CD4-positive, alpha-beta T cell treated with Interleukin-21 for 1 hour (primary cell): ENCODE measurements around the gene CAPN1.
"Not testable (repeated sequence)": the region's sequence is repeated elsewhere in the genome, so short reads cannot be mapped to it uniquely, and the experiment has no call there.

Experiments
- DNase-seq: peaks from one replicate; pipeline ENCODE4 v3.0.0-alpha.2; 2020

The CAPN1 gene

DNA sequence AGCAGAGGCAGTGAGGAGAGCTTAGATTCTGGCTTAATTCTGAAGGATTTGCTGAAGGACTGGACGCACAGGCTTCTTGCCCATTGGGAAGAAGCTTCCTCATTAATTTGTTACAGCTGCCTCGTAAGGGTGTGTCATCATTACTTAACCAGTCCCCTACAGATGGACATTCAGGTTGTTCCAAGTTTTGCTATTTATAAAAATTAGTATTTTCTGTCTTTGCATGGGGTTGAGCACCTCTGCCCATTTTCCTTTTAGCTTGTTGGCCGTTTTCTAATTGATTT lies 38.1 kb downstream of the CAPN1 start:
- DNase-seq, result no peak

DNA sequence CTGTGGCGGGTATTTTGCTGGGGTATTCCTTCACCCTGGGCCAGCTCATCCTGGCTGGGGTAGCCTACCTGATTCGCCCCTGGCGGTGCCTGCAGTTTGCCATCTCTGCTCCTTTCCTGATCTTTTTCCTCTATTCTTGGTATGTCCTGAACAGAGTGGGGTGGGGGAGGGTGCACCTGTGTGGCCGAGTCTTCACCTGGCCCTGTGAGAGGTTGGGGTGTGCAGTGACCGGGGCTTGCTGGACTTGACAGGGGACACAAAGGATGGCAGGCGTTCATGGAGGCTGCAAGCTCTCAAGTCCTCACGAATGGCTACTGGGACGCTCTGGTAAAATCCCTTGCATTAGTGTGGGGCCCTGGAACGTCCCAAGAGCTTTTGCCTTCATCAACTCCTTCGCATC lies 39.3 kb downstream of the CAPN1 start:
- DNase-seq, result no peak

DNA sequence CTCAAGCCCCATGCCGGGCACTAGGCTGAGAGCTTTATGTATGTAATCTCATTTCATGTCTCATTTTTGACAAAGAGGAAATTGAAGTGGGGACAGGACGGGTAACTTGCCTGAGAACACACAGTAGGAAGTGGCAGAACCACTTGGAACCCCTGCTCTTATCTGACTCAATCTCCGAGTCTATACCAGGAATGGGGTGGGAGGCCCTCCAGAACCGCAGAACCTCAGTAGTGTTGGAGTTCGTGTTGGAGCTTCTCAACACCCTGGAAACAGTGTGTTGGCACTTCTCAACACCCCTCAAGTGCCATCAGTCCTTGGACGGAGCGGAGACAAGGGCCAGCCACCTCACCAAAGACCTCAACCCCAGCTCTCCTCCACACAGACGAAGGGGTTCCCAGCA lies 41.3 kb downstream of the CAPN1 start:
- DNase-seq, result no peak

DNA sequence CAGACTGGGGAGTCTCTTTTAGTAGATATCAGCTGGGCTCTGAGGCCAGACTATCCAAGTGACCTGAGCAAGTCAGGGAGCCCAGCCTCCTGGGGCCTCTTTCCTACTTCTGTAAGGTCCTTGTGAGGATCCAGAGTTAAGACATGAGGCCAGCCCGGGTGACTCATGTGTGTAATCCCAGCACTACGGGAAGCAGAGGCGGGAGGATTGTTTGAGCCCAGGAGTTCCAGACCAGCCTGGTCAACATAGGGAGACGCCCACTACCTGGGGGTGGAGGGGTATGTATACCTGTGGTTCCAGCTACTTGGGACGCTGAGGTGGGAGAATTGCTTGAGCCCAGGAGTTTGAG lies 43.2 kb downstream of the CAPN1 start:
- no peak for DNase-seq

DNA sequence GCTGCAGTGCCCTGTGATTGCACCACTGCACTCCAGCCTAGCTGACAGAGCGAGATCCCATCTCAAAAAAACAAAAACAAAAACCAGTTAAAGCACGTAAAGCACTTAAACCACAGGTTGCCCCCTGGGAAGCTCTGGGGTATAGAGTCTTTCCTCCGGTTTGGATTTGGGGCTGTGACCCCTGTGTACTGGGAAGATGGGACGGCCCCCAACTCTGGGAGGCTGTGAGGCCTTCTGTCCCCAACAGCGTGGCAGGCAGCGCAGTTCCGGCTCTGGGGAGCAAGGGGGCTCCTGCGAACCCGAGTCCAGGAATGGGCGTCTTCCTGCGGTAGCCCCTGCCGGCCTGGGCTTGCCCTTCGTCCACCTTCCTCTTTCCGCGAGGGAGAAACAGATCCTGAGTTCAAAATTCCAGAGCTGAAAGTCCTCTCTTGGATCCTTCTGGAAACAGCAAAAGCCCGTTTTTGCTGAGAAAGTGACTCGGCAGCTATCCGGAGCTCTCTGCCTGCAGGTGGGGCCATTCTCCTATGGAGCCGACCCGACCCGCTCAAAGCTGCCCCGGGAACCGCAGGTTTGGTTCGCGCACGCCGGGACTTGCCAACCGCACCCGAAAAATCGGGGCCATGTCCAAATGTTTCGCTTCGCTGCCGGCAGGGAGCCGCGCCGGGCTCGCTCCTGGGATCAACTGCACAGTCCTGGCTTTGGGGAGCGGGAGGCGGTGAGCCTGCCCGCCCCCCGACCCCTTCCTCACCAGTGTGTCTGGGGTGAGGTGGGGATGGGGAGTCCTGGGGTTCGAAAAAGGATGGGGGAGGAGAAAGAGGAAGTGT lies 43.8 kb downstream of the CAPN1 start:
- peak; percentile 61 for DNase-seq

DNA sequence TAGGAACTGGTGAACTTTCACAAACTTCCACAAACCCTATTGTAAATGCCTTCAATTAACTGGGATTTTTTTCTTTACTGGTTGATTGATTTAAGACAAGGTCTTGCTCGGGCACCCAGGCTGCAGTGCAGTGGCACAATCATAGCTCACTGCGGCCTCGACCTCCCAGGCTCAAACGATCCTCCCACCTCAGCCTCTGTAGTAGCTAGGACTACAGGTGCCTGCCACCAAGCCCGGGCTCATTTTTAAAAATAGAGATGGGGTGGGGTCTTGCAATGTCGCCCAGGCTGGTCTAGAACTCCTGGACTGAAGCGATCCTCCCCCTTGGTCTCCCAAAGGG lies 44.3 kb downstream of the CAPN1 start:
- DNase-seq, result no peak

DNA sequence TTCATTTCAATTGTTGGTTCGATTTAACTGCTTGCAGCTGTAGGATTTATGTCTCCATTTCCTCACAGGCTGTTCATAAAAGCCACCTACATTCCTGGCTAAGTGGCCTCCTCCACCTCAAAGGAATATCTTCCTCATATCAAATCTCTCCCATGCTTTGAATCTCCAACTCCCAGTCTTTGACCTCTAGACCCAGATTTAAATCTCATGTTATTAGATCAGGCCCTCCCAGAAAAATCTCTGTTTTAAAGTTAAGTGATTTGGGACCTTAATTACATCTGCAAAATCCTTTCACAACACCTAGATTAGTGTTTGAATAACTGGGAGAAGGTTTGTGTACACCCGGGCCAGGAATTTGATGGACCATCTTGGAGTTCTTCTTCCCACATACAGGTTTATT lies 46.2 kb downstream of the CAPN1 start:
- DNase-seq, result no peak

DNA sequence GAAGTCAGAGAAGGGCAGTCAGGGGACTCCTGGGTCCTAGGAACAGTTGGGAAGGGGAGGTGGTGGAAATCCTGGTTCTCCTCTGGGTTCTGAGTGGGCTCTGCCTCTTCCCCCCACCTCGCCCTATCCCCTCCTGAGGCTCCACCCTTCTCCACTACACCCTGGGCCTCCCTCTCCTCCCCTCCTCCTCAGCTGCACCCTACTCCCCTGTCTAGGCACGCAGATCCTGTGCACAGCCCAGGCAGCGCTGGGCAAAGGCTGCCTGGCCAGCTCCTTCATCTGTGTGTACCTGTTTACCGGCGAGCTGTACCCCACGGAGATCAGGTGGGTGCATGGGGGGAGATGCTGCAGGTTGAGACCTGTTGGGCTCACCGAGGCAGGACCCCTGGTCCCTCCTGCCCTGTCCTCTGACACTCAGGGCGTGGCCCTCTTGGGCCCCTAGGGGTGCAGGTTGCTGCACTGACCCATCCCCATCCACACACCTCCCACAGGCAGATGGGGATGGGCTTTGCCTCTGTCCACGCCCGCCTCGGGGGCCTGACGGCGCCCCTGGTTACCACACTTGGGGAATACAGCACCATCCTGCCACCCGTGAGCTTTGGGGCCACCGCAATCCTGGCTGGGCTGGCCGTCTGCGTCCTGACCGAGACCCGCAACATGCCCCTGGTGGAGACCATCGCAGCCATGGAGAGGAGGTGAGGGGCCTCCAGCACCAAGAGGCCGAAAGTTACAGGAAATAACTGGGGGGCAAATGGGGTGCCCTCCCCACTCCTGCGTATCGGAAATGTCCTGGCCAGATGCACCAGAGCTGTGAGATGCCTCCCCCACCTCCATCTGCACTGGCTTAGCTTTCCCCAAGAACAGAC lies 54.7 kb downstream of the CAPN1 start:
- DNase-seq, result no peak

DNA sequence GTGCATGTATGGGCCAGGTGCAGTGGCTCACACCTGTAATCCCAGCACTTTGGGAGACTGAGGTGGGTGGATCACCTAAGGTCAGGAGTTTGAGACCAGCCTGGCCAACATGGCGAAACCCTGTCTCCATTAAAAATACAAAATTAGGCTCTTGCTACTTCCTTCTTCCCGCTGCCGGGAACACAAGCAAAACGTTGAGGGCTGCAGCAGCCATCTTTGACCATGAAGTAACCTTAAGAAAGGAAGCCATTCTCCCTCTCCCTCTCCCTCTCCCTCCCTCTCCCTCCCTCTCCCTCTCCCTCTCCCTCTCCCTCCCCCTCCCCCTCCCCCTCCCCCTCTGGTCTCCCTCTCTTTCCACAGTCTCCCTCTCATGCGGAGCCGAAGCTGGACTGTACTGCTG lies 56.6 kb downstream of the CAPN1 start:
- not testable (repeated sequence) for DNase-seq

DNA sequence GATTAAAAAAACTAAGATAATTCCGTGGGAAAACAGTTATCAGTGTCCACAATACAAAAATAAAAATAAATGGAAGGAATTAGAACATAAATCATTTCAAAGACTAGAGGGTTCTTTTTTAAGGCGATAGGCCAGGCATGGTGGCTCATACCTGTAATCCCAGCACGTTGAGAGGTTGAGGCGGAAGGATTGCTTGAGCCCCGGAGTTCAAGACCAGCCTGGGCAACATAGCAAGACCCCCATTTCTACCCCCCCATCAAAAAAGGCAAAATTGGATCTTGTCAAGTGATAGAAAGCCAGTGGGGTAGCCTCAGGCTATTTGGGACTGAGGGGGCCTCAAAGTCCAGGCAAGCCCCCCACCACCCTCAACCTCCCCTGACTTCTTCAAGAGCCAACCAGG lies 59.4 kb downstream of the CAPN1 start:
- no peak for DNase-seq

DNA sequence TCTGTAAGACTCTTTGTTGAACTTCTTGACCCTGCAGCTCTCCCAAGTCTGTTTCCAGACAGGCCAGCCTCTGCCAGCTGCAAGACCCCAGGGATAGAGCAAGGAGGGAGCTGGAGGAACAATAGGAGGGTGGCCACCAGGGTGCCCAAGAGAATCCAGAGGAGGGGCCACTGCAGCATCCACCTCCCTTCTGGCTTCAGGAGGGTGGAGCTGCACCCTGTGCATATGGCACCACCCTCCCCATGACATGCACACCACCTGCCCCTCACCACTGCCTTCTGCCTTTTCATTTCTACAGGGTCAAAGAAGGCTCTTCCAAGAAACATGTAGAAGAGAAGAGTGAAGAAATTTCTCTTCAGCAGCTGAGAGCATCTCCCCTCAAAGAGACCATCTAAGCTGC lies 60.0 kb downstream of the CAPN1 start:
- DNase-seq, result no peak

DNA sequence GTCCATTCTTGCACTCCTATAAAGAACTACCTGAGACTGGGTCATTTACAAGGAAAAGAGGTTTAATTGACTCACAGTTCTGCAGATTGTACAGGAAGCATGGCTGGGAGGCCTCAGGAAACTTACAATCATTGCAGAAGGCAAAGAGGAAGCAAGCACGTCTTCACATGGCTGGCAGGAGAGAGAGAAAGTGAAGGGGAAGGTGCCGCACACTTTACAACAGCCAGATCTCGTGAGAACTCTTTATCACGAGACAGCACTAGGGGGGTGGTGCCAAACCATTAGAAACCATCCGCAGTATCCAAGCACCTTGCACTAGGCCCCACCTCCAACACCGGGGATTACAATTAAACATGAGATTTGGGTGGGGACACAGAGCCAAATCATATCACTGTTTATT lies 60.7 kb downstream of the CAPN1 start:
- DNase-seq, result no peak

DNA sequence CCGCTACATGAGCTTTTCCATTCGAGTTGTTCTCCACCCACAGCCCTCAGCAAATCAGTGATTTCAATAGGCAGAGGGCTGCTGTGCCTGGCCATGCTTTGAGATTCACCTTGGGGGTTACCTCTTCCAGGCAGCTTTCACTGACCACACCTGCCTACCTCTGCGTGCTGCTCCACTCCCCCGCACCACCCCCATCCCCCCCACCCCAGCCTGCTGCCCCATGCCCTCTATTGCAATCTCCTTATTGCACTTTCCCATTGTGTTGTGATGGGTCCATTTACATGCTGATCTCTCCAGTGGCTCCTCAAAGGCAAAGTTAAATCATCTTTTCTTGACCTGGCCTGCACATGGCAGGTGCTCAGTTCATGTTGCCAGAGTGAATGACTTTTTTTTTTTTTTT lies 62.1 kb downstream of the CAPN1 start:
- no peak for DNase-seq

DNA sequence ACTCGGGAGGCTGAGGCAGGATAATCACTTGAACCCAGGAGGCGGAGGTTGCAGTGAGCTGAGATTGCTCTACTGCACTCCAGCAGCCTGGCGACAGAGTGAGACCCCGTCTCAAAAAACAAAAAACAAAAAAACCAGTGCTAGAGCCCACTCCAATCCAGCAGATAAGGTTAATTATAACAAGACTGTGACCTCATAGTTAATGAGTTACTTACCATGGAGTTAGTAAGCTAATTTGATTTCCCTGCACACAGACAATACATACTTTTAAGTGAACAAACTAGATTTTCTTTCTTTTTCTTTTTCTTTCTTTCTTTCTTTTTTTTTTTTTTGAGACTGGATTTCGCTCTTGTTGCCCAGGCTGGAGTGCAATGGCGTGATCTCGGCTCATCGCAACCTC lies 63.3 kb downstream of the CAPN1 start:
- not testable (repeated sequence) for DNase-seq

DNA sequence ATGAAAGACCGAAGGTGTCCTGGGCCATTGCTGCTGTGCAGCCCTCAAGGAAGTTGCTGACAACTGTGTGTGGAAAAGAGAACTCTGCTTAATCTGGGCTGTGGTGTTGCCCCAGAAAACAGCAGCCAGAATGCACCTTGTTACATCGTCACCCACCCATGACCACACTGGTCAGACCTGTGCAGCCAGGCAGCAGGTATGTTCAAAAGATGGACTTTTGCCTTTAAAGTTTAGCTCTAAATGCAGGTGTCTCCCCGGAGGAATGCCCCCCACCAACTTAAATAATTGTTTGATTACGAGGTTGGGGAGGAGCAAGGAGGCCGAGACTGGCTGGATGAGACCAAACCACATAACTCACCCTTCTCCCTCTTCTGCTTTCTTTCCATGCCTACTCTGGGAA lies 64.8 kb downstream of the CAPN1 start:
- no peak for DNase-seq

DNA sequence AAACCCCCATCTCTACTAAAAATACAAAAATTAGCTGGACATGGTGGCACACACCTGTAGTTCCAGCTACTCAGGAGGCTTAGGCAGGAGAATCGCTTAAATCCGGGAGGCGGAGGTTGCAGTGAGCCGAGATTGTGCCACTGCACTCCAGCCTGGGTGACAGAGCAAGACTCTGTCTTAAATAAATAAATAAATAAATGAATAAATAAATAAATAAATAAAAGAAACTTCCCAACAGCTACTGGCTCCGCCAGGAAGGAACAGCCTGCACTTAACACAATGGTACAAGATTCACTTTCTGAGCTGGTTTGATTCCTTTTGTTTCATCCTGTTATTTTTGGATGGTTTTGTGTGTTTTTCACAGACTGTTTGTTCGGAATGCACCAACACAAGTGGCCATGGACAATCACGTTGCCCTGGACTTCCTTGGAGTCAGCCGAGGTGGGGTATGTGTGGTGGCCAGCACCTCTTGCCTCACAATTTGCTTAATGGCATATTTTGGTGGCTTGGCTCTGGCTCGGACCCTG lies 66.5 kb downstream of the CAPN1 start:
- not testable (repeated sequence) for DNase-seq

DNA sequence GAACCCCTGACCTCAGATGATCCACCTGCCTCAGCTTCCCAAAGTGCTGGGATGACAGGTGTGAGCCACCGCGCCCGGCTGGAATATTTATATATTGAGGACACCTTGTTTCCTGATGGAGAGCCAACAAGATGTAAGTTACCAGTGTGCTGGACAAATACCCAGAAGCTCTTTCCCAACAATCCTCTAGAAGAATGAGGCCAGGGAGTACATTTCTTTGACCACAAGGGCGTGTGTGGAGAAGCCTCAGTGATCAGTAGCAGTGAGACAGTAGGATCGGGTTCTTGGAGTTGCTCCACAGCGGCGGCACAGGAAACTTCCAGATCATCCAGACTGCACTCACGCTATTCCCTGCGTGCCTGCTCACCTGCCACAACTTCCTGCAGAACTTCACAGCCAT lies 69.7 kb downstream of the CAPN1 start:
- DNase-seq, result no peak

DNA sequence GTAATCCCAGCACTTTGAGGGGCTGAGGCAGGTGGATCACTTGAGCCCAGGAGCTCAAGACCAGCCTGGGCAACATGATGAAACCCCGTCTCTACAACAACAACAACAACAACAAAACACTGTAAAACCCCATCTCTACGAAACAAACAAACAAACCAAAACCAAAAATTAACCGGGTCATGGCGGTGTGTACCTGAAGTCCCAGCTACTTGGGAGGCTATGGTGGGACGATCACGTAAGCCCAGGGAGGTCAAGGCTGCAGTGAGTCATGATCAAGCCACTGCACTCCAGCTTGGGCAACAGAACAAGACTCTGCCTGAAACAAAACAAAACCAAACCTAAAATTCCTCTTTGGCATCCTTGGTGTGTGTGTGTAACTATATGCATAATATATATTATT lies 73.0 kb downstream of the CAPN1 start:
- DNase-seq, result no peak

DNA sequence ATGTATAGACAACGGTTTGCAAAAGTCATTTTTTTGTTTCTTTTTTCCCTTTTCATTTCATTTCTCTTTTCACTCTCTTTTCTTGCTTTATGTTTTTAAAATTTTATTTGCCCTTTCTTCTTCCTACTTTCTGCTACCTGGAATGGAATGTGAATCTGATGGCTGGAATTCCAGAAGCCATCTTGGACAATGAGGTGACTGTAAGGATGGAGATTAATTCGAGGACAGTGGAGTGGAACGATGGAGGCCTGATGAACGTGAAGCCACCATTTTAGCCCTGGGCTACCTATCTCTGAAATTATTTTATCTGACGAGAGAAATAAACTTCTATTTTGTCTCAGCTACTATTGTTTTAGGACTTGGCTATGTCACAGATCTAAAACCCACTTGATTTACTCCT lies 77.3 kb downstream of the CAPN1 start:
- no peak for DNase-seq

DNA sequence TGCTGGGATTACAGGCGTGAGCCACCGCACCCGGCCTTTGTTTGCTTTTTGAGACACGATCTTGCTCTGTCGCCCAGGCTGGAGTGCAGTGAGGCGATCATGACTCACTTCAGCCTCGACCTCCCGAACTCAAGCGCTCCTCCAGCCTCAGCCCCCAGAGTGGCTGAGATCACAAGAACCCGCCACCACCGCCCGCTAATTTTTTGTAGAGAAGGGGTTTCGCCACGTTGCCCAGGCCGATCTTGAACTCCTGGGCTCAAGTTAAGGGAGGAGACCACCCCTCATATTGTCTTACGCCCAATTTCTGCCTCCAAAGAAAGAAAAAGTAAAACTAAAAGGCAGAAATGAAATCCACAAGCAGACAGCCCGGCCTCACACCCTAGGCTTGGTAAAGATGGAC lies 78.6 kb downstream of the CAPN1 start:
- DNase-seq, result no peak

DNA sequence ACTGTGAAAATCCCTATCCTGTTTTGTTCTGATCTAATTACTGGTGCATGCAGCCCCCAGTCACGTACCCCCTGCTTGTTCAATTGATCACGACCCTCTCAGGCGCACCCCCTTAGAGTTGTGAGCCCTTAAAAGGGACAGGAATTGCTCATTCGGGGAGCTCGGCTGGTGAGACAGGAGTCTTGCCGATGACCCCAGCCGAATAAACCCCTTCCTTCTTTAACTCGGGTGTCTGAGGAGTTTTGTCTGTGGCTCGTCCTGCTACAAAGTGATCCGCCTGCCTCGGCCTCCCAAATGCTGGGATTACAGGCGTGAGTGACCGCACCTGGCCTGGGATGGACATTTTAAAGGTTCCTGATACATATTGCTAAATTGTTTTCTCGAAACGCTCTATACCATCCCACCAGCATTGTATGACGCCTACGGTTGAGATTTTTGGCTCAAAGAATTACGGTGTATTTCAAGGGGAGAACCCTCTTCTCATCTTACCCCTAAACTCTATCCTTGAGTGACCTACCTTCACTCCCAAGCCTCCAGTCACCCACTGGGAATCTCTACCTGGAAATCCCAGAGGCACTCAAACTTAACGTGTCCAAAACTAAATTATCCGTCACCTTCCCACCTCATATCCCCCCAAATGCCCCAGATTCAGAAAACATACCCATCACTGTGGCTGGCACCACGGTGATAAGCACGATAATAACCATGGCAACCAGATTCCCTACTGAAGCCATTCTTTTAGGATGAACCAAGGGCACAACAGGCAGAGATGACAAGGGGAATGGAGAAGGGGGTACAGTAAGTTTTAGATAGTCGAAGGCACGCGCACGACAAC lies 79.2 kb downstream of the CAPN1 start:
- no peak for DNase-seq
